H9 (cell line): ENCODE data around the gene UBE2L5. TPM values are rescaled to one million over a fixed set of nuclear protein-coding genes. Genes with fewer than 3 reads are reported as not detected.

Experiments used
- DNase-seq: peaks from one replicate; pipeline ENCODE4 v3.0.0-alpha.2; 2017
- H2AFZ ChIP-seq: one replicate; pipeline ENCODE4 v1.6.1; 2013; ENCODE audit warnings: mild to moderate bottlenecking, low read length, control low read depth, moderate library complexity
- H2AK5ac ChIP-seq: 2 replicates; pipeline ENCODE4 v1.6.1; 2013; ENCODE audit warnings: low read length, control low read depth, mixed read lengths; ENCODE audit not compliant: insufficient read length
- H2BK120ac ChIP-seq: one replicate; pipeline ENCODE4 v1.6.1; 2013; ENCODE audit warnings: low read depth, mild to moderate bottlenecking, low read length, control low read depth, inconsistent platforms; ENCODE audit not compliant: poor library complexity, severe bottlenecking
- H2BK12ac ChIP-seq: 2 replicates; pipeline ENCODE4 v1.6.1; 2013; ENCODE audit warnings: low read length, control low read depth, mixed read lengths, low read depth; ENCODE audit not compliant: insufficient read length
- H2BK15ac ChIP-seq: 2 replicates; pipeline ENCODE4 v1.6.1; 2013; ENCODE audit warnings: low read depth, low read length, control low read depth
- H2BK20ac ChIP-seq: one replicate; pipeline ENCODE4 v1.6.1; 2013; ENCODE audit warnings: low read depth, mild to moderate bottlenecking, low read length, control low read depth, inconsistent platforms; ENCODE audit not compliant: poor library complexity, severe bottlenecking
- H2BK5ac ChIP-seq: 2 replicates; pipeline ENCODE4 v1.6.1; 2013; ENCODE audit warnings: low read length, control low read depth, mixed read lengths; ENCODE audit not compliant: insufficient read length
- H3K14ac ChIP-seq: 2 replicates; pipeline ENCODE4 v1.6.1; 2013; ENCODE audit warnings: low read length, control low read depth; ENCODE audit not compliant: insufficient read depth
- H3K18ac ChIP-seq: 2 replicates; pipeline ENCODE4 v1.6.1; 2013; ENCODE audit warnings: low read depth, mild to moderate bottlenecking, mixed read lengths, low read length, control low read depth; ENCODE audit not compliant: insufficient read length
- H3K23ac ChIP-seq: 2 replicates; pipeline ENCODE4 v1.6.1; 2013; ENCODE audit warnings: low read length, control low read depth, mixed read lengths, low read depth; ENCODE audit not compliant: insufficient read length
- H3K23me2 ChIP-seq: 2 replicates; pipeline ENCODE4 v1.6.1; 2013; ENCODE audit warnings: low read depth, mild to moderate bottlenecking, mixed read lengths, low read length, control low read depth; ENCODE audit not compliant: insufficient read length, poor library complexity, severe bottlenecking
- H3K27ac ChIP-seq: 2 replicates; pipeline ENCODE4 v1.5.1; 2013; ENCODE audit warnings: low read length, control low read depth, mixed read lengths, low read depth; ENCODE audit not compliant: insufficient read length
- H3K27me3 ChIP-seq: 2 replicates; pipeline ENCODE4 v1.6.1; 2013; ENCODE audit warnings: low read length, control low read depth, inconsistent platforms; ENCODE audit not compliant: insufficient read depth
- H3K4ac ChIP-seq: 2 replicates; pipeline ENCODE4 v1.6.1; 2013; ENCODE audit warnings: low read depth, mild to moderate bottlenecking, control low read depth, inconsistent platforms, low read length, moderate library complexity
- H3K4me1 ChIP-seq: 2 replicates; pipeline ENCODE4 v1.6.1; 2013; ENCODE audit warnings: low read length, control low read depth, inconsistent platforms; ENCODE audit not compliant: insufficient read depth
- H3K4me2 ChIP-seq: 2 replicates; pipeline ENCODE4 v1.6.1; 2013; ENCODE audit warnings: low read length, control low read depth, mixed read lengths; ENCODE audit not compliant: insufficient read length, insufficient read depth
- H3K56ac ChIP-seq: 2 replicates; pipeline ENCODE4 v1.6.1; 2013; ENCODE audit warnings: low read depth, mild to moderate bottlenecking, mixed read lengths, low read length, control low read depth; ENCODE audit not compliant: insufficient read length
- H3K79me1 ChIP-seq: 2 replicates; pipeline ENCODE4 v1.6.1; 2013; ENCODE audit warnings: low read depth, mild to moderate bottlenecking, moderate library complexity, low read length, control low read depth, inconsistent platforms; ENCODE audit not compliant: insufficient read depth, poor library complexity, severe bottlenecking
- H3K79me2 ChIP-seq: 2 replicates; pipeline ENCODE4 v1.6.1; 2013; ENCODE audit warnings: low read length, control low read depth, inconsistent platforms; ENCODE audit not compliant: insufficient read depth
- H3K9ac ChIP-seq: 2 replicates; pipeline ENCODE4 v1.6.1; 2013; ENCODE audit warnings: low read length, control low read depth, mixed read lengths; ENCODE audit not compliant: insufficient read length; ENCODE audit errors: extremely low read depth
- H3K9me3 ChIP-seq: one replicate; pipeline ENCODE4 v1.6.1; 2013; ENCODE audit warnings: low read depth, low read length, inconsistent platforms; ENCODE audit not compliant: control insufficient read depth
- H3T11ph ChIP-seq: one replicate; pipeline ENCODE4 v1.6.1; 2013; ENCODE audit warnings: mild to moderate bottlenecking, low read length, control low read depth, inconsistent platforms
- H4K20me1 ChIP-seq: one replicate; pipeline ENCODE4 v1.6.1; 2013; ENCODE audit not compliant: control insufficient read depth, insufficient read length, insufficient read depth
- H4K5ac ChIP-seq: 2 replicates; pipeline ENCODE4 v1.6.1; 2013; ENCODE audit warnings: low read depth, mild to moderate bottlenecking, mixed read lengths, low read length, control low read depth; ENCODE audit not compliant: insufficient read length
- H4K8ac ChIP-seq: replicated peaks from 2 replicates; pipeline ENCODE4 v1.6.1; 2013; ENCODE audit warnings: low read length, control low read depth, mixed read lengths, low read depth; ENCODE audit not compliant: insufficient read length
- H4K91ac ChIP-seq: 2 replicates; pipeline ENCODE4 v1.6.1; 2013; ENCODE audit warnings: low read depth, mild to moderate bottlenecking, moderate library complexity, mixed read lengths, low read length, control low read depth; ENCODE audit not compliant: insufficient read length
- H3K27ac Mint-ChIP-seq, 3 experiments: 2 replicates in 2 of 3; 3 replicates in 1 of 3; pipeline ENCODE4 v1.8.0; 2020 to 2021; ENCODE audit warnings: mixed read lengths in 3 of 3, mild to moderate bottlenecking in 1 of 3, moderate library complexity in 1 of 3
- H3K27me3 Mint-ChIP-seq: 2 replicates; pipeline ENCODE4 v1.8.0; 2021; ENCODE audit warnings: low read depth, mild to moderate bottlenecking, moderate library complexity, mixed read lengths
- H3K36me3 Mint-ChIP-seq, 3 experiments: 2 replicates in 2 of 3; 3 replicates in 1 of 3; pipeline ENCODE4 v1.8.0; 2020 to 2021; ENCODE audit warnings: low read depth in 3 of 3, mixed read lengths in 3 of 3; ENCODE audit not compliant: insufficient read depth in 1 of 3
- H3K4me1 Mint-ChIP-seq, 2 experiments: 2 replicates each; pipeline ENCODE4 v1.8.0; 2020; ENCODE audit warnings: mixed read lengths in 2 of 2
- H3K4me3 Mint-ChIP-seq, 2 experiments: 2 replicates in 1 of 2; 3 replicates in 1 of 2; pipeline ENCODE4 v1.8.0; 2020 to 2021; ENCODE audit warnings: mild to moderate bottlenecking in 2 of 2, mixed read lengths in 2 of 2, moderate library complexity in 1 of 2
- H3K9me3 Mint-ChIP-seq, 2 experiments: 2 replicates in 1 of 2; 3 replicates in 1 of 2; pipeline ENCODE4 v1.8.0; 2020; ENCODE audit warnings: mild to moderate bottlenecking in 2 of 2, mixed read lengths in 2 of 2, moderate library complexity in 1 of 2
- CTCF ChIP-seq: fragments of 200-600 bp; sonication (generic); conservative IDR thresholded peaks from 3 replicates; pipeline ENCODE4 v1.8.0; 2021; ENCODE audit warnings: antibody characterized with exemption, mild to moderate bottlenecking
- WGBS: extraction: QIAGEN DNeasy Blood & Tissue Kit; methylation state at CpG from one replicate; pipeline ENCODE4 v1.1.7; 2013; ENCODE audit warnings: missing lambda C conversion rate, low lambda C conversion rate, mixed read lengths; ENCODE audit not compliant: insufficient read length; ENCODE audit errors: extremely low coverage; 5-methylcytosine and 5-hydroxymethylcytosine counted together
- total RNA-seq: library from RNA; stranded (reverse); gene quantifications from 2 replicates; pipeline ENCODE4 v1.2.1, GENCODE V29; 2021

UBE2L5 gene
- total RNA-seq, 1 experiment from 2014 or later = 0.20 TPM

- no CpG with 5 or more reads among the region's 12 CpGs for WGBS
- H3K36me3 Mint-ChIP-seq = no peaks in the 10 kb centered on the region
- H2BK120ac ChIP-seq = no peak overlapping the region
Measured at GRCh38 chr13:30443957-30444404, 21.7 kb downstream of the UBE2L5 start.

More at GRCh38 chr13:30443957-30444404, 21.7 kb downstream of the UBE2L5 start:
- no peak for DNase-seq
- H3K4me1 ChIP-seq = peaks cover 8% of the 10 kb centered on the region; the same call in 1 of the 2 replicates
- H2BK15ac ChIP-seq = no peak overlapping the region
- no peak overlapping the region for H3K4me3 Mint-ChIP-seq
- H3K56ac ChIP-seq = no peak overlapping the region
- H2BK20ac ChIP-seq = no peak overlapping the region
- H4K20me1 ChIP-seq = peaks cover 2% of the 10 kb centered on the region
- H3K27me3 ChIP-seq = no peaks in the 10 kb centered on the region
- TF ChIP-seq CTCF = no peak
- no peaks in the 10 kb centered on the region for H3K79me1 ChIP-seq
- H3K18ac ChIP-seq = no peak overlapping the region
- no peaks in the 10 kb centered on the region for H3K9me3 ChIP-seq
- no peak overlapping the region for H2BK5ac ChIP-seq
- no peak overlapping the region for H3K23ac ChIP-seq
- no peak overlapping the region for H2AFZ ChIP-seq
- H2AK5ac ChIP-seq = no peak overlapping the region
- no peak overlapping the region for H2BK12ac ChIP-seq
- H4K5ac ChIP-seq = no peak overlapping the region
- no peak overlapping the region for H3K4me2 ChIP-seq
- H3K4ac ChIP-seq = no peak overlapping the region
- no peak overlapping the region for H3K27ac ChIP-seq
- no peak overlapping the region for H4K91ac ChIP-seq
- no peak overlapping the region for H3K9ac ChIP-seq
- H3K4me1 Mint-ChIP-seq = peaks cover 21 to 30% of the 10 kb centered on the region in 2 experiments
- H3K27me3 Mint-ChIP-seq = no peaks in the 10 kb centered on the region; the same call in 1 of the 2 replicates
- peak overlapping the region in 1 of 3 experiments; percentile 89; a peak in 1 of 7 replicates for H3K27ac Mint-ChIP-seq
- H3K23me2 ChIP-seq = peaks cover 13% of the 10 kb centered on the region
- H3T11ph ChIP-seq = no peak overlapping the region
- H3K14ac ChIP-seq = no peak overlapping the region
- no peaks in the 10 kb centered on the region; a peak in 2 of 5 replicates for H3K9me3 Mint-ChIP-seq
- H4K8ac ChIP-seq = no peak overlapping the region
- no peaks in the 10 kb centered on the region for H3K79me2 ChIP-seq
